CD4-positive, alpha-beta T cell treated with Interleukin-4 for 4 hours (primary cell): ENCODE data around the gene ST7.

Experiments used
- DNase-seq: peaks from one replicate; pipeline ENCODE4 v3.0.0-alpha.2; 2020

The ST7 gene

DNA sequence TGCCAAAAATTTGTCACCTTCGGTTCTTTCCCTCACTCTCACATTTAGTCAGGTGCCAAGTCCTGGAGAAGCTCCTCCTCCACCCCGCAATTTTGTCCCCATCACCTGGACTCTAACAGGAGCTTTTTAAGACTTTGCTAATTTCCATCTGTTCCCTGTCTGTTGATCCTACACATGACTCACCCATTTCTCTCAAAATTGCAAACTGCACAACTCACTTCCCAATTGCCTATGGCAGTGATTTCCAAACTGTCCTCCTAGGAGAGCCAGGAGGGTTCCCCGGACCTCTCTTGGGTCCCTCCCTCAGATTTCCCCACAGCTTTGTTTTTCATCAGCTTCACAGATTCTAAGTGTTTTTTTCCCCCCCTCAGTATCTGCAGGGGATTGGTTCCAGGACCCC, 249.2 kb downstream of the ST7 start:
- DNase-seq: no peak

- no peak for DNase-seq
Observed at GRCh38 chr7:117203205-117203604, 249.9 kb downstream of the ST7 start.

DNA sequence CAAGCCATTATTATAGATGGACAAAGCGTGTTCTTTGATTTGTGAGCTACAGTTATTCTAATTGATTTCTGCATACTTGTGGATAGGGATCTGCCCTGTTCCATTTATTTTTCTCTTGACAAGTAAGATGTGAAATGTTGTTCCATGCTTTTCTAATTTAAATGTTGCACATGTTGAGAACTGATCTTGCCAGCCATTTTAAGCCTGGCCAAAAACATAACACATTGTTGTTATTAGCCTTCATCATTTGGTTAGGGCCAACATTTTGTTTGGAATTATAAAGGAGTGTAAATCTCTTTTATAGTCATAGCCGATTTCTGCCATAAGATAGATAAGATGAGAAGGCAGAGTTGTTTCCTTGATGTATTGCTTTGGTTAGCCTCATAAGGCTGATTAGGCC, 252.6 kb downstream of the ST7 start:
- no peak for DNase-seq

DNA sequence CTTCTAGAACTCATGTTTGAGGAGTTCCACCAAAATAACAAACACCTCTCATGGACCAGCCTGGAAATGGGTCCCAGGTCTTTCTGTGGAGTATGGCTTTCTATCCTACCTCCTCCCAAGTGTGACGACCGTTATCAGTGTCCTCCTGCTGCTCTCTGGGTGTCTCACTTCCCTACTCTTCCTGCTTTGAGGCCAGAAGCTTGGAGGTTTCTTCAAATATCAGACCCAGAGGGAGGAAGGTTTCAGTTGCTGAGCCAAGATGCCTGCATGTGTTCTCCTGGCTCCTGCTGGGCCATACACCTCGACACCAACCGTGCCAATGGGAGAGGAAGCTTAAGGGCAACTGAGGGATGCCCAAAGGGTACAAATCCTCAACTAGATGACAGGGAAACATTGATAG, 255.0 kb downstream of the ST7 start:
- no peak for DNase-seq

- DNase-seq: no peak
Observed at GRCh38 chr7:117210397-117210796, 257.1 kb downstream of the ST7 start.

- no peak for DNase-seq
Observed at GRCh38 chr7:117210908-117211307, 257.6 kb downstream of the ST7 start.

- no peak for DNase-seq
Observed at GRCh38 chr7:117211614-117212013, 258.3 kb downstream of the ST7 start.

DNA sequence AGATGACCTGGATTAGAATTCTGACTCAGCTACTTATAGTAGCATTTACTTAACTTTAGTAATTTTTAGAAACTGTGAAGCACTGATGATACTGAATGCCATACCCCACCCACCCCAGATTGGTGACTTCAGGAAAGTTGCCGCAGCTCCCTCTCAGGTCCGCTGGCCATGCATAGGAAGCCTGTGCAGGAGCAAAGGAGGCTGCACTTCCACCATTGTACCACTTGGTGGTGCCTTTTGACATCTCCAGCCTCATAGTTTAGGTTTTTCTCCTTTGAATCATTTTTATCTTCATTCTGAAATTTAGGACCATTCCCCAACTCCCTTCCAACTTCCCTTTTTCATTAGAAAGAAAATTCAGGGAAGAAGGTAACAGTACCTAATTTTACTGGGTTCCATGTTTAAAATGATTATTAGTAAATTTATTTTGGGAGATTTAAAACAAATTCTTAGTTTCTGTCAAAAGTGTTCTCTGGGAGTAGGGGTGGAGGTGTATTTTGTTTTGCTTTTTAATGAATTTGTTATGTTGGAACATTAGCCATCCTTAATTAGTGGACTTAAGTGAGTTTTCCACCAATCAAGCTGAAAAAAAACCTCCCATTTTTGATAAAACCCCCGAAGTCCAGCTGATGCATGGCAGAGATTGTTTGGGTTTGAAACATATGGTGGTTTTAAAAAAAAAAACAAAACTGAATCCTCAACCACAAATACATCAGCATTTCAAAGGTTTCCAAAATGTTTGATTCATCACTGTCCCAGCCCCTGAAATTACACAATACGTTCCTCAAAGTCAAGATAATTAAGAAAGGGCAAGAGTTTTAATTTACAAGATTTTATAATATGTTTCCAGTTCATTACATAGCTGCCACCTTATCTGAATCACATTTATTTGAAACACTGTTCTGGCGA, 259.9 kb downstream of the ST7 start:
- DNase-seq: peak; percentile 48

DNA sequence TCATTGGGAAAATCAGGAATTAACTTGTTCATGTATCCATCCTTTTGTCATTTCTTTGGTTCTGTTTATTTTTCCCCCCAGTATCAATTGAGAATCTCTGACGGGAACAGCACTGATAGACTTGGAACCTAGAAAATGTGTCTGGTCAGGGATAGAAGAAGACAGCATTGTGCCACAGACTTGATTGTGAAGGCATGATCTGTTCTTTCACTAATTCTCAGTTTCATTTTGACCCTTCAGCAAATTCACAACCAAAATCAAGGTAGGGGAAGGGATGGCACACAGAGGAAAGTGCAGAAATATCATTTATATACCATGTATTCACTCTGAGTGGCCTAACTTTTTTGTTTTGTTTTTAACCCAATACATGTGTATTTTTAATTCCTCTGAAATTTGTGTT, 262.7 kb downstream of the ST7 start:
- DNase-seq: no peak

DNA sequence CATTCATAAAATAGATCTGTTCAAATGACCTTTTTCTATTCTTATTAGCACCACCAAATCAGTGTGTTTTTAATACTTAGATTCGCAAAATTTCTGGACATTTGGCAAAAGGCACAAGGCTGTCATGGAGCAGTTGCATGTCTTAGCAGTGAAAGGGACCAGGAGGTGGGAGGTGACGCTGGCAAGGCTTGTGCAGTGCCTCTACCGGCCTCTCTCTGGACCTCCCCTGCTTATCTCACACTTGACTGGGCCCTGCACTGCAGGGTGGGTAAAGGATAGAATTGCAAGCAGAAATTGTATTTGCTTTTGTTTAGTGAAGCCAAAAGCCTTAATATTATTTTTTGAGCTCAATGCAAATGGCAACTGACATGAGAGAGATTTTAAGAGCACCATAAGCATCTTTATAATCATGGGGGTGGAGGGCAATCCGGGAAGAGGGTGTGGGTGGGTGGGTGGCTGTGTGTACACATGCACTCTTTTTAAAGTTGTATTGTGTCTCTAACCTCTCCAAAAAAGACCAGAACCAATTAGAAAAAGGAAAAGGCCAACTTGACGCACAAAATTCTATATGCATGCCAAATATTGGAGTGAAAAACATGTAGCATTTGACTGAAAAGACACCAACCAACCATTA, 263.3 kb downstream of the ST7 start:
- DNase-seq: no peak

DNA sequence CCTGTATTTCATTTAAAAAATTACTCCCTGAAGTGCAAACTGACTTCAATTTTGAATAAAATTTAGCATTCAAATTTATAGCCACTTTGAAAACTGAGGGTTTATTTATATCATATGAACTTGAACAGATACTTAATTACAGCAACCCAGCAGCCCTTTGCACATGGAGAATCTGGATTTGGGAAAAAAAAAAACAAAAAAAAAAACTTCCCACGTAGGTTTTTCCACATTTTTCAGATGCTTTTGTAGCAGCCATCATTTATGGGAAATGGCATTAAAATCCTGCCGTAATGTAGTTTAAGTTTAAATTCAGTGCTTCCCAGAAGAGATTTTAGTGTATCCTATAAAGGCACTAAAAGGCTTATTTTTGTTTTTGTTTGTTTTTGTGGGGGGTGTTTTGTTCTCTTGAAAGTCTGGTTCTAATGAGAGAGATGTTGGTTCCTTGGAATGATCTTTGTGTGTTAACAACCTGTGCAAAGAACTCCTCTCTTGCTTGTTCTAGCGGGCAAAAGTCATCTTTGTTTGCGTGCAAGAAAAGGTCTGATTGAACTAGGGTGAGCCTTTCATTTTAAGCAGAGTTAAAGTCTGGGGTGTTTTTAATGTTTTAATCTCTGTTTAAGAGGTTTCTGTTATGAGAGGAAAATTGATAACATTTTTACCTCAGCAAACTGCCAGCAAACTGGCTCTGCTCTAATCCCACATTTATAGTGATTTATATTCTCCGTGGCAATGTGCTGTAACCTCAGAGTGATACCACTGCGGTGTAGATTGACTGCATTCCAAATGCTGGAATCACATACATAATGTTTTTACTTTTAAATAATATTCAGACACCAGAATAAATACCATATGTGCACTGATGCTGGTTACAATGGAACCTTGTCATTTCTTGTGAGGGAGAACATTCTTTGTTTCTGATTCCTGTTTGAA, 264.1 kb downstream of the ST7 start:
- no peak for DNase-seq

DNA sequence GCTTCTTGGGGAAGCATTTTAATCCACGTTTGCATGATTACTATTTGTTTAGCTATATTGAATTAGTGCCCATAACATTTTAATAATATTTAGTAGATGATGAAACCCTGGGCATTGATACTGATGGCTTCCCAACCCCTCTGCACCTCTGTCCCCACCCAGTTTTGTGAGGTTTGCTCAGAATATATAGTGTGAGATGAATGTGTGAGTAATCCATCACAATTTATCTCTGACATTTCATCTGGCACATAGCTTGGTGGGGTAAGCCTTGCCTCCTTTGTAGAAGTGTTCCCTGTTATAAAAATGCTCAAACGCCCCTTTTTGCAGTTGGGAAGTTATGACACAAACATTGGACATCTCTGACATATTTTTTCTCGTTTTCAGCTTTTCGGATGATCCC, 265.4 kb downstream of the ST7 start:
- DNase-seq: no peak

DNA sequence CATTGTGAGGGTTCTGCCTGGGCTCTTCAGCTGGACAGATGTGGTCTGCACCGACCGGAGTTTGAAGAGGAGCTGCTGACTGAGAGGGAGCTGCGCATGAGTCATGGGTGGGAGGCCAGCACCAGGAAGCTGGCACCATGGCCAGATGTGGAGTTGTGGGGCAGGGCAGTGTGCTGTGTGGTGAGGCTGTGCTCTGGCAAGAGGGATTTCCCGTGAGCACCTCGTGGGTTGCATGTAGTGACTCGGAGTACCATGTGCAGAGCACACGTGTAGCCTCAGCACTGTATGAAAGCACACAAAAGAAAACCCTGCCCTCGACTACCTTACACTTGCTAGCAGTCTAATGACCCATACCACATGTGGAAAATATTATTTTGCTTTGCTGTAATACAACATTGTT, 266.2 kb downstream of the ST7 start:
- no peak for DNase-seq

GRCh38 chr7:117220836-117221235, 267.5 kb downstream of the ST7 start:
- no peak for DNase-seq

DNA sequence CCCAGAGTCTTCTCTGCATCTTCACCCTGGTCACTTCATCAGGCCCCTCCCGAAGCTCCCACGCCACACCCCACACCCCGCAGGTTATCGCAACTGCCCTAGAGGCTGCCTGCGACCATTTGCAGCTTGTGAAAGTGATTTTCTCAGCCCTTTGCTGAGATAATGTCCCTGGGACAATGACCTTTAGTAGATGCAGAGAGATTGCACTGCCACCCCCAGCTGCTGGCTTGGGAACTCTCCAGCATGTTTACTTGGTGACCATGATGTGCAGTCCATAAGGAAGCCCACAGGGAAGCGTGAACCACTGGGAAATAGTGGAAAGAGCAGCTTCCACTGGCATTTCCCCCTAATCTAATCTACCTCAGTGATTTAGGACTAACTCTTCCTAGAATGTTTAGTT, 272.2 kb downstream of the ST7 start:
- DNase-seq: no peak

- no peak for DNase-seq
Observed at GRCh38 chr7:117227091-117227490, 273.8 kb downstream of the ST7 start.

DNA sequence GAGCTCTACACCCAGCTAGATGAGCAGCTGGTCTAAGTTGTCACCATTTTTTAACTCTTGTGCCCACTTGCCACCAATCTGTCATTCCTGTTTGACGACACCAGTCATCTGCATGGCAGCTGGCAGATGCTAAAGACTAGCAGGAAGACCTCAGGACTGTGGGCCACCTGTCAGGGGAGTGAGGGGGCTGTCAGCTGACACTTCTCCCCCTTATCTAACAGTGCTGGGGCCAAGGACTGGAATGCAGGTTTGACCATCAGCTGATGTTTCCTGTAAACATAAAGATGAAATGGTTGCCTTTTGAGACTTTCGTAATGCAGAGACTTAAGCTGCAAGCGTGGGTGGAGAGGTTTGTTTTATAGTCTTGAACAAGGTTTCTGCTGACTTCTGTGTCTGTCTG, 276.0 kb downstream of the ST7 start:
- no peak for DNase-seq

- no peak for DNase-seq
Observed at GRCh38 chr7:117230276-117231046, 277.2 kb downstream of the ST7 start.

DNA sequence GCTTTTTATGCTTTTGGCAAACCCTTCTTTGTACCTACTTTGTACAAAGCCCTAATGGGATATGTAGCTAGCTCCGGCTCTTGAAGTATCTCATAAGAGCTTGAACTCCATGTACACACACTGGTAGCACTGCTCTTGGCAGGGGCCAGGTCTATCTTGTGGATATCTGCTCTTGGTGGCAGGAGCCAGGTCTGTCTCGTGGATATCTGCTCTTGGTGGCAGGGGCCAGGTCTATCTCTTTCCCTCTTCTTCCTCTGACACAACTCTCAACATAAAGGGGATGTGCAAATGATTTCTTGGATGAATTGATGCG, 277.7 kb downstream of the ST7 start:
- DNase-seq: no peak

DNA sequence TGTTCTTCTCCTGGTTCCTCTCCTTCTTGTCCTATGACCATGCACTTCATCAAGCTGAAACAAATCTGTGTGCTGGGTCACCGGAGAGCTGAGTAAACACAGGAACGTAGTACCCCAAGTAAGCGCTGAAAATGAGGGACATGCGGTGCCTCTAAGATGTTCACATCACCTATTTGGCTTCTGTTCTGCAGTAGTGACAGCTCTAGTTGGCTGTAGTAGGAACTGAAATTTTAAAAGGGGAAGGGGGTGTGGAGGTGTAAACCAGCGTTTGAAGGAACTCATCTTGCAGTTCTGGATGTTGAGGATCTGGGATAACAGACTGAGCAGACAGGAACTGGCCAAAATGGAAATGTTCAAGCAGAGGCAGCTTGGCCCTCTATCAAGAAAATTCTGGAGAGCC, 284.3 kb downstream of the ST7 start:
- no peak for DNase-seq

DNA sequence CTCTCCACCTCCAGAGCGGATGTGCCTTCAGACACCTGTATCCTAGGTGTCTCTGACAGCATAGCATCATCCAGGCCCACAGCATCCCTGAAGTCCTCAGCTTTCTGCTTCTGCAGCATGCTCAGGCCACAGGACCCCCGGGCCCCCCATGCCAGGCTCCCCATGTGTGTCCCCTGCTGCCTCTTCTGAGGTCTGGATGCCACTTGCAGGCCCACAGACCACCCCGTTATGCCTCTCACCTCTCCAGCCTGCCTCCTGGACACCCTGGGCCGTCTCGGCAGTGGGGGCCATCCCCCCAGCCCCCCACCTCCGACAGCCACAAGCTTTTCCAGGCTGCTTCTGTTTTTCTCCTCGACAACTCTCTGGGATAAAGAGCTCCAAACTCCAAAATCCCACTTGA, 285.2 kb downstream of the ST7 start:
- DNase-seq: no peak

DNA sequence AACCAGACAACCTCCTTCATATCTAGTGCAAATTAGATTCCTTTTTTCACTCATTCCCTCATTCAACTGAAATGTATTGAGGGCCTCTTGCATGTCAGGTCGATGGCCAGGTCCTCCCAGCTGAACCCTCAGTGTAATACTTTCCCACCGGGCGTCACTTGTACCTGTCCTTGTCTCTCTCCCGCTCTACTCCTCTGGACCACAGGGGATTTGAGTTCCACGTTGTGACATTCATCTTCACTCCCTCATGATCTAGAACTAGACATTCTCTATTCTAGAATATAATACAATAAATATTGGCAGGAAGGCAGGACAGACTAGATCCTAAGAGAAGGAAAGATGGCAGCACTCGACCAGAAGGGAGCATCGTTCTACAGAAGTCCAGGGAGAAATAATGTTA, 285.6 kb downstream of the ST7 start:
- no peak for DNase-seq

DNA sequence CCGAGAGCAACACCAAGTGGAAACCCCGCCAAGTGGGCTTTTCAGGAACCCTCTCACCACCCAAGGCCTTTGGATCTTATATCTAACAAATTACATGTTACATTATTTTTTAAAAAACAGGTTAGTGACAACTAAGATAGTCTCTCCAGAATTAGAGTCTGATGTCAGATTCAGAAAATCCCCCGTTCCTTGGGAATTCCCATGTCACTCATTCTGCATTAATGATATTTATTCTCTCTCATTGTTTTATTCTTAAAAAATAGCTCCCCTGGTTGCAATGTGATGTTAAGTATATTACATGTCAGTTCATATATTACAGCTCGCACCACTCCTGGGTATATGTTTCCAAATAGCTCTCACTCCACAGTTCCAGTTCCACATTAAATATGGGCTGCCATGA, 287.8 kb downstream of the ST7 start:
- DNase-seq: no peak
